NCI-H2227 treated with DMSO at 0.1 percent for 48 hours (cell line): ENCODE data around the gene PPP1R1C.
A peak's percentile ranks its signal among the peaks of the same experiment; 100 is the strongest.
"Not testable (repeated sequence)": the region's sequence is repeated elsewhere in the genome, so short reads cannot be mapped to it uniquely, and the experiment has no call there.

Experiments
- DNase-seq: peaks from one replicate; lab custom pipeline; 2025; lab: John Stamatoyannopoulos, UW

PPP1R1C gene, protein sequence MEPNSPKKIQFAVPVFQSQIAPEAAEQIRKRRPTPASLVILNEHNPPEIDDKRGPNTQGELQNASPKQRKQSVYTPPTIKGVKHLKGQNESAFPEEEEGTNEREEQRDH

DNA sequence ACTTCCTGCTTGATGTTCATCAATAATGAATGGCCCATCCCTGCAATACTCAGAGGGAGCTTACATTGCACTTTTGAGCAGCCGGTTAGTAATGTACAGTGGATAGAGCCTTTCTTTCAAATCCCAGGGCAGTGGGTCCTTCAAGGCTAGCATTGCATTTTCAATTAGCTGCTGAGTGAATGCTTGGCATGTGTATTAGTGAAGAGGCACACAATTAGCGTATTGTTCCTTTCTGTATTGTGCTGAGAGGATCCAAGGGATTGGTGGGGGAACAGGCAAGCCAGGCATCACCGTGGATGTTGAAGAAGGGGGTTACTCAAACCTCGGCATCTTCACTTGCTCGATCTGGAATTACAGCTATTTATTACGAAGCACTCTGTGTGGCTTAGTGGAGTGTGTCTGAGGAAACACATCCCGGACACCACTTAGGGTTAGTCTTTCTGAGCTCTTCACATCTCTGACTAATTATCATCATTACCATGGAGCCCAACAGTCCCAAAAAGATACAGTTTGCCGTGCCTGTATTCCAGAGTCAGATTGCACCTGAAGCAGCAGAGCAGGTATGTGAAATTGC, at the start of gene PPP1R1C:
Gene PPP1R1C, plus strand, starts transcription at position 222 of the 574 bp plus-strand sequence. Its CDS starts 258 bp downstream, at position 480.
- no peak for DNase-seq

DNA sequence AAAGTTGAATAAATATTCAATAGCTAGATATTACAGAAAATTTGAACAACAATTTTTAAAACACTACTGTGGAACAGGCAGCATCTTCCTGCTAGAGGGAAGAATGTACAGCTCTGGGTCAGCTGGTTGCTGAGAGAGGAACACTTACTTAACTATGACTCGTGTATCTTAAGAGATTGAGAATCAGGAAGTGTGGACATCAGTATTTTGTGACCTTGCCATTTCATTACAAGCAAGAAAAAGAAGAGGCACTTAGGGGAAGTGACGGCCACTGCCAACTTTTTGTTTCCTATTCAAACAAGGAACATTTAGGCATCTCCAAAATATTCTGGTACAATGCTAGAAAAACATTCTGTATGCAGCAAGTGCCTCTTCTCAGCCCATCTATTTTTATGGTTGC, 48.2 kb upstream of the PPP1R1C start:
- DNase-seq: no peak

DNA sequence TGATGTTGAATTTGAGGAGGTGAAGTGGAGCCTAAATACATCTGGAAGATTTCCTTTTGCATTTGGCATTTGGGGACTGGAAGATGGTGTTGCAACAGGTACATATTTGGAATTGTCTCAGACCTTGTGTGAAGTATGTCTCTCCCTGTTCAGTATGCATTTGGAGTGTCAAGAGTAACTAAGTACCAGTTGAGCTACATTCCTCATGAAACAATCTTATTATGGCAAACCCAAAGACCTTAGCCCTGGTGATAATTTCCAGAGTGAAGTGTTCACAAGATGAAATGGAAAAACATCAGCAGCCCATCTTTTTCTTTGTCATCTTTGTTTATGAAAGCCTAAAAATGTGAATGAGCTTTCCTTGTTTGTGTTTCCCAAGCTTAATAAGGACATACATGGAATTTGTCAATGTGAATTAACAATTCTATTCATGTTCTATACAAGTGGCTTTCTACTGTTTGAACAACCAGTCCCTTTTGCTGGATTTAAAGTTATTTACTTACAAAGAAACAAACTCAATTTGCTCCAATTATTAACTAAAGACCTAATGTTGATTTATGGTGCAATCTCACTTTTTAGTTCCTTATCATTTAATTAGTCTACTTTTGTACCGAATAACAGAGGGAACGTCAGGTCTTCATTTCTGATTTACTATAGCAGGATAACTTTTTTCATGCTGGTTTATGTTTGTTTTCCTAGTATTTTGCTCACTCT, 42.1 kb upstream of the PPP1R1C start:
- DNase-seq: no peak

DNA sequence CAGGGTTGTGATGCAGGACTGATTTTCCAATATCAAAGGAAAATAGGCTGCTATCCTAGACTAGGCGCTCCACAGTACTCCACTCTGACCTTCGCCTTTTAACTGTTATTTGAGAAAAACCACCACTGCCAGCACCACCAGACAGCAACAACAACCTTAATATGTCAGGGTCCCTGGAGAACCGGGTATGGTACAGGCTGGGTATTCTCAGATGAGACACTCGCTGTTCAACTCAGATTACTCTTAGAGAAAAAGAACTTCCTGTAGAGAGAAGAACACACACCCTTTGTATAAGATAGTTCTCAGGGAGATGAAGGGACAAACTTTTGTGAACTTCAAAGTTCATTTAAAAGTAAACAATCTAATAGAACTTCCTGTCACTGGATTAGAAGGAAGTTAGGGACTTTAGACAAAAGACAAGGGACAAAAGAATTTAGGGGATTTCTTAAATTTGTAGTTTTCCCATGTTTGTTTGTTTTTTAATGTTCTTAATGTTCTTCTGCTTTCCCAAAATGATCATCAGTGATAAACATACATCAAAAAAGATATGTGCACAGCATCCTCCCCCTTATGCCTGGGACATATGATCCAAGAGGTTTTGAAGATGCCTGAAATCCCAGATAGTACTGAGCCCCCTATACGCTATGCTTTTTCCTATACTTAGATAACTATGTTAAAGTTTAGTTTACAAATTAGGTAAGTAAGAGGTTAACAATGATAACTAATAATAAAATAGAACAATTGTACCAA, 41.3 kb upstream of the PPP1R1C start:
- no peak for DNase-seq

DNA sequence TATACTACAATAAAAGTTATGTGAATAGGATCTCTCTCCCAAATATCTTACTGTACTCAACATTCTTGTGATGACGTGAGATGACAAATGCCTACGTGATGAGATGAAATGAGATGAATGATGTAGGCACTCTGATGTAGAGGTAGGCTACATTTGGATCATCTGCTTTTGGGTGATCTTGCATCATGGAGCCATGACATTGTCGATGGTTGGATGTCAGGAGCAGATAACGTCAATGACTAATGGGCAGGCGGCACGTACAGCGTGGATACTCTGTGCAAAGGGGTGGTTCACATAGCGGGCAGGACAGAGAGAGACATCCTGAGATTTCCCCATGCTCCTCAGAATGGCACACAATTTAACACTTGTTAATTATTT, 40.8 kb upstream of the PPP1R1C start:
- no peak for DNase-seq

DNA sequence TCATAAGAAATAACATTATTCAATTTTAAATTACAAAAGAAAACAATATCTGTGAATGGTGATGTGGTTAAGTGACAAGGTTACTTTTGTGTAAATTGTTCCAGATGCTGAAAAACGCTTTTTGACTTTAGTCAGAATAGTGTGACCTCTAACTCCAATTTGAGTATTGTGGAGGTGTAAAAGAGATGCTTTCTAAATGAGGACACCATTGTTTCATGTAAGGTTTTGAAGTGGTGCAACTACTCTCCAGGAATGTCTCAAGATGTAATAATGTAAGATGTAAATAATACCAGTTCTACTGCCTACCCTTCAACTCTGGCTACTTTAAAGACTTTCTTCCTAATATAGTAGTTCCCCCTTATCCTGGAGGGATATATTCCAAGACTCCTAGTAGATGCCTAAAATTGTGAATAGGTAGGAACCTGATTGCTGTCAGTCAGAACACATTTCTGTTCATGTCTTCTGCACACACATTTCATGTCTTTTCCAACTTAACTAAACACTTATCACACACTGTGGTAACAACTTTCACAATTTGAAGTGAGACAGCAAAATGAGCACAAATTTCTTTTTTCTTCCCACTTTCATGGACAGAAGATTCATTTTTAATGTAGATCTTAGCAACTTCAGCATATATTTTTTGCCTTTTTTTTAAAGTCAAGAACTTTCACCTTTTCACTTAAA, 39.1 kb upstream of the PPP1R1C start:
- DNase-seq: no peak

DNA sequence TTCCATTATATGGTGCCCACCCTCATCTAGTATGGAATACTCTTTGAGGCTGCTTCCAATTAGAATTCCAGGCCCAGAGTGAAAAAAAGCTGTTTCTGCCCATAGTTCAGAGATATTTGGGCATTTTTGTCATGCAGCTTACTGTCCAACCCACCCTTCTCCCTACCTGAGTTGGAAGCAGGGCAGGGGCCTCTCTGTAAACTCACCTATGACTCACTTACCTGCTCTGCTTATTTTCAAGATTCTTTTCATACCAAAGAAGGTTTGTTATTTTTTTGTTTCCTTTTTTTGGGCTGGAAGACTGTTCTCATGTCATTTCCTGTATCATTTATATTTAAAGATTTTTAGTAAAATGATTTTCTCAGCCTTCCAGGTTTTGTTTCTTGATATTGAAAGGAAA, 38.4 kb upstream of the PPP1R1C start:
- no peak for DNase-seq

DNA sequence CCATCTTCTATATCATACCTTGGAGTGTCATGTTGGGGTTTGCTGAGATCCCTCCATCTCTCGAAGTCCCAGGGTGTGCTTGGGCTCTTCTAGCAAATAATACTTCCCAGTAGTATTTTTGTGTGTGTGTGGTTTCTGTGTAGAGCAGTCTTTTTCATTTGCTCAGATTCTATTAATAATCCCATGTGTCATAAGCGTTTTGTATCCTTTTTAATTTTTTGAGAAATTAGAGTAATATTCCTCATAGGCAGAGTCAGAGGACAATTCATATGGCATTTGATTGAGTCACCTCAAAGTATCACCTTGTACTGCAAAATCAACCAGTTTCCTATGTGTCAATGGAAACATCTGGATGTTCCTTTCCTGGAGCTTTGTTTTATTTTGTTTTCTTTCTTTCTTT, 37.4 kb upstream of the PPP1R1C start:
- no peak for DNase-seq

DNA sequence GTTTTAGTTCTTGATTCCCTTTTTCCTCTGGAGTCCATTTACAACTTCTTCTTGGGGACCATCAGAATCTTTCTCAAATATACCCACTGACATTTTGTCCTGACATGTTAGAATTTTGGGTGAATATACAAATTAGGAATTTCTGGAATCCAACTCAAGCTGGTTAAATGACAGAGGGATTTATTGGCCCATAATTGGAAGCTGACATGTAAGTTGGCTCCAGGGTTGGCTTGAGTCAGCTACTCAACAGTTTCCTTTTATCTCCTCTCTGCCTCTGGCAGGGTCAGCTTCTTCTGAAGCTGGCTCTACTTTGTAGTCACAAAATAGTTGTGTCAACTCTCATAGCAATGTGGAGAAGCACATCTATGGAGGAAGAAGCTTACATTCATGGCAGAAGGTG, 36.6 kb upstream of the PPP1R1C start:
- DNase-seq: no peak

DNA sequence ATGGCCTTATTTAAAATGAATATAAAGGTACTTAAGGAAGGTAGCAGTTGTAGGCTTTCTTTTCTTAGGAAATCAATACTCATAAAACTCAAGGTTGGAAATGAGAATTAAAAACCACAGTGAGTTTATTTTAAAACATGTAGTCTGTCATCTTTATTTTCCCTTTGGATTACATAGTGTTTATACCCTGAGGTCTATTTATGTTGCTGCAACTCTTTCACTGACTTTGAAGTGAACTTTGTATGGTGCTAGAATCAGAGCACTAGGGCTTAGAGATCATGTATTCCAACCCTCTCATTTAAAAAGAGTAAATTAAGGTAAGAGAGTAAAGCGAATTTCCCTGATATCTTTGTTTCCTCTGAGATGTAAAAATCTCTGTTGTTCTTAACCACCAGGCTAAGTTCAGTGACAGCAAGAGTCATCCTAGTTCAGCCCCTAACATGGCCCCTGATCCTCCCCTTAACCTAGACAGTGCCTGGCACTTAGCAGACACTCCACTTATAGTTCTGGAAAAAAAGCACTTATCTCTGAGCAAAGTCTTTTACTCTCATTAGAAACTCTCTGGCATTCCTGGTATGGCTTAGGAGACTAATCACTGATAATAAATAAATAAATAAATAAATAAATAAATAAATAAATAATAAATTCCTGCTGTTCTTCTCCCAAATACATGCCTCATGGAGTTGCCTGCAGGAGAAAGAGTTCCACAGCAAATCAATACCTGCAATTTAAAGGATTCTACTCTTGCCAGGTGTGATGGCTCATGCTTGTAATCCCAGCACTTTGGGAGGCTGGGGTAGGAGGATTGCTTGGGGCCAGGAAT, 33.0 kb upstream of the PPP1R1C start:
- DNase-seq: no peak

DNA sequence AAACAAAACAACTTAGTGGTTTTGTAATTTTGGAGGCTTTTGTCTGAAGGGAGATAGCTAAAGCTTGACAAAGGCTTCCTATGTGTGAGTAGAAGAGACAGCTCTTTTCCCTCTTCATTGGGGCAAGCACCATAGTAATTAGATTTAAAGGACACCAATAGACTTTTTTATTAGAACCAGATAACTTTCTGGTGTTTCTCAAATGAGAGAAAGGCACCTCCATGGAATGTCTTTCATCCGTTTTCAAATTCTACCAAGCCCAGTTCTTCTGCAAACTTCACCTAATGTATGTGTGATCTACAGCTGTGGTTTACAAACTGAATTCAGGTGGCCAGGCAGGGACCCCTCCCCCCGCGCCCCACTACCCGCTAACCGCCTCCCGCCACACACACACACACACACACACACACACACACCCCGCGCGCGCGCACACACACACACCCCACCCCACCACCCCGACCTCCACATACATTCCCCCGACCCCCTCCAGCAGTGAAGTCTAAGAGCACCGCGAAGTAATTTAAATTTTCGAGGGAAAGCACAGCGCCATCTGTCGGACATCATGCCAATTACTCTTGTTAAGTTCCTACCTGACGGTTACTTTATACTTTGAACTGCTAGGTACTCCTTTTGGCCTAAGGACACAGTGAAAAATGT, 31.6 kb upstream of the PPP1R1C start:
- peak; percentile 86 for DNase-seq

DNA sequence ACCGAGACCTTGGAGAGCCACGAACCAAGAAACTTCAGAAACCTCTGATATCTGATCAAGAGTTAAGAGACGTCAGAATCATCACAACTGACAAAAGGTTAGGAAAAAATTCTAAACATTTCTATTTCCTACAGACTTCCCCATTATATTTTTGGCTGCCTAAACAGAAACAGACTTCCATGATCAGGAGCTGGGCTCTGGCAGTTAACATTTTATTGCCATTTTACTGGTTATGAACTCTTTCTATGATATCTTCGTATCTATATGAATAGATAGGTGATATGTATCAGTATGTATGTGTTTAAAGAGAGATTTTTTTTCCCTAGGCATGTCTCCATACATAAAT, 31.1 kb upstream of the PPP1R1C start:
- no peak for DNase-seq

DNA sequence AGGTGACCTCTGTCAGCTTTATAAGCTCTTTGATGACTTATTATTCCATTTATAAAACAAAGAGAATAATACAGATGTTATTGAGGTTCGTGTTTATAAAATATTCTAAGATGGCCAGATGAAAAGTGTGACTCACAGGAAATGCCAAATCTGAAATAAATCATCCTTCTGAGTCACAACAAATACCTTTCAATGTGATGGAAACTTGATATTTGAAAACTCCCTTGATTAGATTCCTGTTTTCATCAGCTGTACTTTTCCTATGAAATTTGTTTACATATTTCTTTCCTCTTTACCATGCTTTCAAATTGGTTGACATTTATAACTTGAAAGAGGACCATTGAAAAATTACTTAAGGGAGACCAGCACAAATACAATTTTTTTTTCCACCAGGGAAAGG, 30.6 kb upstream of the PPP1R1C start:
- DNase-seq: no peak

DNA sequence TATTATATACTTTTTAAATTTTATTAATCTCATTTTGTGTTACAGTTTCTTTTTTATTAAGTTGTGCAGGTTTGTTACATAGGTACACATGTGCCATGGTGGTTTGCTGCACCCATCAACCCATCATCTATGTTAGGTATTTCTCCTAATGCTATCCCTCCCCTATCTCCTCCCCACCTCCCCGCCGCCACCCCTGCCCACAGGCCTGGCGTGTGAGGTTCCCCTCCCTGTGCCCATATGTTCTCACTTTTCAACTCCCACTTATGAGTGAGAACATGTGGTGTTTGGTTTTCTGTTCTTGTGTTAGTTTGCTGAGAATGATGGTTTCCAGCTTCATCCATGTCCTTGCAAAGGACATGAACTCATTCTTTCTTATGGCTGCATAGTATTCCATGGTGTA, 29.8 kb upstream of the PPP1R1C start:
- not testable (repeated sequence) for DNase-seq

DNA sequence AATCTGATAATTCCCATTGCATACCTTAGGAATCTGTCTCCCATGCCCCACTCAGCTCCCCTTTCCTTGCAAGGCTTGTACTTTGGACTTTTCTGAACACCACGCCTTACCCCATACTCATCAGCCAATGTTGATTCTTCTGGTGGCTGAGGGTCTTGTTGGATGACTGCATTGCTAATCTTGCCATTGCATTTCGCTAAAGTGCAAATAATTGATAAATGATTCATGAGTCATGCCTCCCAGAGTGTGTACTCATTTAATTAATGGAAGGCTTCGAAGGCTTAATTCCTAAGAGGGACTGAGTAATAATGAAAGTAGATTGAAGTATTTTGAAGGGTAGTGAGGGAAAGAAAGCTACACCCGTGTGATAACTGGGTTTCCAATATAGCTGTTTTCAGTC, 28.0 kb upstream of the PPP1R1C start:
- no peak for DNase-seq

DNA sequence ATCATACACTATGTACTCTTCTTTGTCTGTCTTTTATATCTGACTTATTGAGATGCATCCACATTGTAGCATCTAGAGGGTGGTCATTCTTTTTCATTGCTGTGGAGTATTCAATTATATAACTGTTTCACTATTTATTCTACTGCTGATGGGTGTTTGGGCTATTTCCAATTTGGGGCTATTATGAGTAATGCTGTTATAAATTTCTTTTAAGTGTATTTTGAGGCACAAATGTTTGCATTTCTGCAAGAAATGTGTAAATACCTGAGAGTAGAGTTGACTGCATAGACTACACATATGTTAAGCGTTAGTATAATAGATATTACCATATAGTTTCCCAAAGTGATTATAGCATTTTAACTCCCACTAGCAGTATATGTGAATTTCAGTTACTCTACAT, 26.9 kb upstream of the PPP1R1C start:
- DNase-seq: no peak

DNA sequence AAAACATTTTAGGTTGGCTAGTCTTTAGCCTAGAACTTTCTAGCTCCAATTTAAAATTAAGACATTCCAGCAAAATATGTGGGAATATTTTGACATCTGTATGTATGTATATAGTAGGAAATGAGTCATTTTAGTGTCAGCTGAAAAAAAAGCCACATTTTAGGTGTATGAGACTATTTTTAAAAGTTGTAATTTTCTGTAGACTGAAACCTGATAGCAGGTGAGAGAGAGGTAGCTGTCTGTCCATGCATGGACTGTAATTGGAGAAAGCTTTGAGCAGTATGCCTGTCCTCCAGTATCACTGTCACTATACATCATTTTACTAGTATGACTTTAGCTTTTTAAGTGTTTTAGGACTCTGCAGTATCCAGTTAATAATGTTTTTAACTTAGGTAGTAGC, 26.1 kb upstream of the PPP1R1C start:
- no peak for DNase-seq

DNA sequence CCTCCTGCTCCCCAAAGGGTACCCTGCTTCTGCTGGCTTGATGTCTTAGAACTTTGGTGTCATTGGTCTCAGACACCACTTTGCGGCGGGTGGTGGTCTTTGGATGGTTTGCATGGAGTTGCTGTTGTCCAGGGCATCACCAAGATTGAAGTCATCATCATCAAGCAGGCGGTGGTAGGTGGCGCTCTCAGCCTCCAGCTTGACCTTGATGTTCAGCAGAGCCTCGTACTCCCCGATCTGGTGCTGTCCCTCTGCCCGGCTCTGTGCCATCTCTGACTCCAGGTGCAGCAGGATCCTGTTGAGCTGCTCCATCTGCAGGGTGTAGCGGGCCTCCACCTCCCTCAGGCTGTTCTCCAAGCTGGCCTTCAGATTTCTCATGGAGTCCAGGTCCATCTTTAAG, 24.5 kb upstream of the PPP1R1C start:
- DNase-seq: not testable (repeated sequence)

DNA sequence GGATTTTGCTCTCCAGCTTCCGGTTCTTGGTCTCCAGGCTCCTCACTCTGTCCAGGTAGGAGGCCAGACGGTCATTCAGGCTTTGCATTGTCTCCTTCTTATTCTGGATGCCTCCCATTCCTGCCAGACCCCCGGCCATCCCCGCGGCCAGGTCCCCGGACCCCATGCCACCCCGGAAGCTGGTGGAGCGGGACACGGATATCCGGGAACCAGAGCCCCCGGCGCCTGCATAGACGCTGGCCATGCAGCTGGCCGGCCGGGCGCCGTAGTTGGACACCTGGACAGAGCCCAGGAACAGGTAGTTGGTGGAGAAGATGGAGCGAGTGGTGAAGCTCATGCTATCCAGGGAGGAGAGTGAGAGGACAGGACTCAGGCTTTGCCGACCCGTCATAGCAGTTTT, 23.5 kb upstream of the PPP1R1C start:
- DNase-seq: no peak

DNA sequence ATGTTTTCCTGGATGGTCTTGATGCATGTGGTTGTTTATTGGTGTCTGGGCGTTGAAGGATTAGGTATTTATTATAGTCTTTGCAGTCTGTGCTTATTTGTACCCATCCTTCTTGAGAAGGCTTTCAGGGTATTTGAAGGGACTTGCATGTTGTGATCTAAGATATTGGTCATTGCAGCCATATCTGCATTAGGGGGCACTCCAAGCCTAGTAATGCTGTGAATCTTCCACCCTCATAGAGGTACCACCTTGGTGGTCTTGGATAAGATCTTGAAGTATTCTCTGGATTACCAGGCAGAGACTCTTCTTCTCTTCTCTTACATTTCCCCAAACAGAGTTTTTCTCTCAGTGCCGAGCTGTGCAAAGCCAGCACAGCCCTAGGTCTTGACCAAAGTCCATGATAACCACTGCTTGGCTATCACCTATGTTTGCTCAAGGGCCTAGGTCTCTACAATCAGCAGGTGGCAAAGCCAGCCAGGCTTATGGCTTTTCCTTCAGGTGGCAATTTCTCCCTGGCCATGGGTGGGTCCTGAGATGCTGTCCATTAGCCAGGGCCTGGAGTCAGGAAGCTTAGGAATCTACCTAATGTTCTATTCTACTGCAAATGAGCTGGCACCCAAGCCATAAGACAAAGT, 15.4 kb upstream of the PPP1R1C start:
- DNase-seq: no peak

DNA sequence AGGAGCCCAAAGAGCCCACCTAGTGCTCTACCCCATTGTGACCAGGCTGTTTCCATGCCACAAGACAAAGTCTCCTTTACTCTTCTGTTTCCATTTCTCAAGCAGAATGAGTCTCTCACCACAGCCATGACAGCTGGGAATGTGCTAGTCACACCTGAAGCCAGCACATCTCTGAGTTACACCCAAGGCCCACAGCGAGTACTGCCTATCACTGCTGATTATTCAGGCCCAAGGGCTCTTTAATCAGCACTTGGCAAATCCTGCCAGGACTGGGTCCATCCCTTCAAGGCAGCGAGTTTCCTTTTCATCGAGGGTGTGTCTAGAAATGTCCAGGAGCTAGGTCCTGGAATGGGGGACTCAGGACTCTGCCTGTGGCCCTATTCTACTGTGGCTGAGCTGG, 14.6 kb upstream of the PPP1R1C start:
- DNase-seq: no peak
